Left ventricle myocardium inferior (tissue), 1 donor: Measurements from ENCODE around the gene PCSK5. TPM values are rescaled to one million over a fixed set of nuclear protein-coding genes. Genes with fewer than 3 reads are reported as not detected.
A peak's percentile ranks its signal among the peaks of the same experiment; 100 is the strongest.

Experiments used
- DNase-seq: peaks from one replicate; pipeline ENCODE4 v3.0.0-alpha.2; 2020
- H3K27ac ChIP-seq: fragments of 200-600 bp; replicated peaks from 2 replicates; pipeline ENCODE4 v1.8.0; 2021
- H3K27me3 ChIP-seq: fragments of 200-600 bp; 2 replicates; pipeline ENCODE4 v1.8.0; 2021; ENCODE audit warnings: low read depth
- H3K36me3 ChIP-seq: fragments of 200-600 bp; 2 replicates; pipeline ENCODE4 v1.8.0; 2021
- H3K4me1 ChIP-seq: fragments of 200-600 bp; 2 replicates; pipeline ENCODE4 v1.8.0; 2021
- H3K4me3 ChIP-seq: fragments of 200-600 bp; 2 replicates; pipeline ENCODE4 v1.8.0; 2021; ENCODE audit warnings: mild to moderate bottlenecking, moderate library complexity
- H3K9me3 ChIP-seq: fragments of 200-600 bp; replicated peaks from 2 replicates; pipeline ENCODE4 v1.8.0; 2021
- CTCF ChIP-seq: fragments of 200-600 bp; IDR thresholded peaks from 2 replicates; pipeline ENCODE4 v1.8.0; 2021; ENCODE audit warnings: antibody characterized with exemption, mild to moderate bottlenecking, borderline replicate concordance
- intact Hi-C: fragments of 100-400 bp; cut with micrococcal nuclease; formaldehyde crosslinking; loops from one replicate; pipeline ENCODE4 v1.11.0; 2022
- total RNA-seq: library from RNA; stranded (reverse); fragmentation: NEBNext Ultra II Directional; extraction: Animal tissue kit (Norgen Biotek cat#: 25700); gene quantifications from one replicate; pipeline ENCODE4 v1.2.1, GENCODE V29; 2021
- donor health status: DM: no; HTN: yes; CAD: no; lungs with severe emphysema.

Gene PCSK5
- total RNA-seq, 1 donor from 2014 or later = 5.6 TPM

- no peak for TF ChIP-seq CTCF
- H3K9me3 ChIP-seq = no peaks in the 10 kb centered on the region
- no peaks in the 10 kb centered on the region for H3K27me3 ChIP-seq
- intact Hi-C loops = no loop called here
- H3K4me3 ChIP-seq = no peak overlapping the region
- H3K4me1 ChIP-seq = no peaks in the 10 kb centered on the region
- peaks cover 4% of the 10 kb centered on the region for H3K36me3 ChIP-seq
- DNase-seq = no peak
- no peak overlapping the region for H3K27ac ChIP-seq
These were observed 263.6 kb downstream of the PCSK5 start for GRCh38 chr9:76153902-76154629.

- peaks cover 9% of the 10 kb centered on the region for H3K36me3 ChIP-seq
- no peaks in the 10 kb centered on the region for H3K4me1 ChIP-seq
- no peak overlapping the region for H3K4me3 ChIP-seq
- intact Hi-C loops = no loop called here
- no peaks in the 10 kb centered on the region for H3K27me3 ChIP-seq
- no peak for DNase-seq
- no peak overlapping the region for H3K27ac ChIP-seq
- H3K9me3 ChIP-seq = no peaks in the 10 kb centered on the region
- TF ChIP-seq CTCF = no peak
These were observed 264.9 kb downstream of the PCSK5 start for GRCh38 chr9:76155361-76155760.

GRCh38 chr9:76158713-76159112 lies 268.2 kb downstream of the PCSK5 start:
- no peak for DNase-seq
- intact Hi-C loops = no loop called here
- no peak for TF ChIP-seq CTCF
- H3K4me3 ChIP-seq = no peak overlapping the region
- H3K4me1 ChIP-seq = peaks cover 22% of the 10 kb centered on the region
- peaks cover 9% of the 10 kb centered on the region for H3K36me3 ChIP-seq
- no peaks in the 10 kb centered on the region for H3K9me3 ChIP-seq
- no peak overlapping the region for H3K27ac ChIP-seq
- H3K27me3 ChIP-seq = no peaks in the 10 kb centered on the region

GRCh38 chr9:76159293-76159926 lies 268.9 kb downstream of the PCSK5 start:
- intact Hi-C loops = no loop called here
- H3K4me3 ChIP-seq = no peak overlapping the region
- H3K27me3 ChIP-seq = no peaks in the 10 kb centered on the region

GRCh38 chr9:76161106-76161505 lies 270.6 kb downstream of the PCSK5 start:
- intact Hi-C loops = no loop called here
- TF ChIP-seq CTCF = no peak
- Histone ChIP-seq H3K9me3 (no peaks in the 10 kb centered on the region), H3K4me3 (peak overlapping the region; percentile 22), H3K27me3 (no peaks in the 10 kb centered on the region), H3K4me1 (peaks cover 22% of the 10 kb centered on the region), H3K36me3 (peaks cover 9% of the 10 kb centered on the region), H3K27ac (peak overlapping the region; percentile 20)
- DNase-seq = no peak

More at GRCh38 chr9:76159293-76159926, 268.9 kb downstream of the PCSK5 start:
- peaks cover 22% of the 10 kb centered on the region for H3K4me1 ChIP-seq
- H3K9me3 ChIP-seq = no peaks in the 10 kb centered on the region
- no peak for TF ChIP-seq CTCF
- peaks cover 9% of the 10 kb centered on the region for H3K36me3 ChIP-seq
- no peak for DNase-seq
- no peak overlapping the region for H3K27ac ChIP-seq
